Body of pancreas (tissue), 4 donors: Measurements from ENCODE around the gene SV2B.

ENCODE experiments used
- CTCF ChIP-seq, 7 experiments: fragments of 450-650 bp in 4 of 7; fragments of 200-600 bp in 3 of 7; sonication (generic) in 3 of 7; IDR thresholded peaks; one replicate each; pipeline ENCODE4 v1.5.1; 2016 to 2019; ENCODE audit warnings: antibody characterized with exemption in 7 of 7
- POLR2A ChIP-seq, 3 donors: fragments of 450-650 bp; IDR thresholded peaks; one replicate each; pipeline ENCODE4 v1.6.1; 2016; ENCODE audit warnings: antibody characterized with exemption in 3 of 3, mild to moderate bottlenecking in 2 of 3

- TF ChIP-seq CTCF (IDR thresholded peaks at IDR 0.05) (no peak), POLR2A (IDR thresholded peaks at IDR 0.05) (no peak)
Observed at GRCh38 chr15:91244919-91245318, 144.9 kb downstream of the SV2B start.
